Fibroblast of lung (primary cell): Measurements from ENCODE around the gene ARTN. TPM values are rescaled to one million over a fixed set of nuclear protein-coding genes. Genes with fewer than 3 reads are reported as not detected.

ENCODE experiments used
- DNase-seq, 2 donors: peaks; one replicate each; pipeline versions ENCODE4 v3.0.0 to v3.0.0-alpha.2; 2010; ENCODE audit warnings: low read depth in 2 of 2
- H2AFZ ChIP-seq: 2 replicates; pipeline ENCODE4 v1.5.1; 2012; ENCODE audit warnings: low read length, control low read depth, inconsistent platforms
- H3K27ac ChIP-seq: 2 replicates; pipeline ENCODE4 v1.5.1; 2011; ENCODE audit warnings: low read length, control low read depth; ENCODE audit not compliant: insufficient read depth
- H3K27me3 ChIP-seq: 2 replicates; pipeline ENCODE4 v1.5.1; 2011; ENCODE audit warnings: mild to moderate bottlenecking, low read length; ENCODE audit not compliant: control insufficient read depth, insufficient read depth
- H3K36me3 ChIP-seq: 2 replicates; pipeline ENCODE4 v1.5.1; 2011; ENCODE audit warnings: low read length; ENCODE audit not compliant: control insufficient read depth, insufficient read depth
- H3K4me1 ChIP-seq: 2 replicates; pipeline ENCODE4 v1.5.1; 2011; ENCODE audit warnings: low read length; ENCODE audit not compliant: control insufficient read depth, insufficient read depth; ENCODE audit errors: extremely low read depth
- H3K4me2 ChIP-seq: 2 replicates; pipeline ENCODE4 v1.5.1; 2011; ENCODE audit warnings: low read length, control low read depth; ENCODE audit not compliant: insufficient read depth; ENCODE audit errors: extremely low read depth
- H3K4me3 ChIP-seq, 4 experiments: fragments of 200-600 bp in 1 of 4; sonication (generic) in 1 of 4; replicated peaks in 1 of 4; 2 replicates each; pipeline ENCODE4 v1.5.1; 2011 to 2016; ENCODE audit warnings: low read length in 4 of 4, low read depth in 3 of 4, mild to moderate bottlenecking in 3 of 4, control low read depth in 2 of 4, inconsistent platforms in 1 of 4, mixed read lengths in 1 of 4; ENCODE audit not compliant: insufficient read depth in 1 of 4; ENCODE audit errors: control extremely low read depth in 1 of 4
- H3K79me2 ChIP-seq: 2 replicates; pipeline ENCODE4 v1.5.1; 2012; ENCODE audit warnings: mild to moderate bottlenecking, low read length, inconsistent platforms; ENCODE audit not compliant: control insufficient read depth, insufficient read depth
- H3K9ac ChIP-seq: 2 replicates; pipeline ENCODE4 v1.5.1; 2011; ENCODE audit warnings: mild to moderate bottlenecking, low read length, control low read depth; ENCODE audit not compliant: insufficient read depth
- H3K9me3 ChIP-seq: 2 replicates; pipeline ENCODE4 v1.5.1; 2012; ENCODE audit warnings: low read depth, low read length; ENCODE audit not compliant: control insufficient read depth, insufficient read depth
- H4K20me1 ChIP-seq: 2 replicates; pipeline ENCODE4 v1.5.1; 2011; ENCODE audit warnings: low read length; ENCODE audit not compliant: control insufficient read depth, insufficient read depth; ENCODE audit errors: extremely low read depth
- CTCF ChIP-seq, 2 donors: IDR thresholded peaks in 1 of 2; conservative IDR thresholded peaks in 1 of 2; 1 replicate in 1 of 2; 2 replicates in 1 of 2; pipeline ENCODE4 v1.5.1; 2011 to 2012; ENCODE audit warnings: low read length in 2 of 2, control low read depth in 1 of 2, inconsistent platforms in 1 of 2, low read depth in 1 of 2, mild to moderate bottlenecking in 1 of 2
- EZH2 ChIP-seq: IDR thresholded peaks from 2 replicates; pipeline ENCODE4 v1.5.1; 2012; ENCODE audit warnings: low read length, control low read depth, mild to moderate bottlenecking; ENCODE audit errors: missing control alignments
- polyA plus RNA-seq, 2 donors: library from polyadenylated mRNA; depleted of rRNA in 1 of 2; stranded (reverse) in 1 of 2; unstranded in 1 of 2; fragments of >200 nt; gene quantifications; 2 replicates each; pipeline ENCODE4 v1.2.1, GENCODE V29; 2011 to 2012; ENCODE audit warnings: missing spikeins in 1 of 2
- total RNA-seq: library from RNA; depleted of rRNA; stranded (reverse); fragments of >200 nt; gene quantifications from 2 replicates; pipeline ENCODE4 v1.2.1, GENCODE V29; 2014

Gene ARTN
- total and polyA plus RNA-seq, 2 donors (not counting 1 experiment from before 2014, with no cell fraction given), result 0.06 to 0.50 TPM

GRCh38 chr1:43921022-43921421 lies 12.6 kb upstream of the ARTN start:
- H3K27ac ChIP-seq, result no peak overlapping the region
- H3K9ac ChIP-seq, result no peak overlapping the region
- H3K4me3 ChIP-seq, result no peak overlapping the region
- H3K36me3 ChIP-seq, result peaks cover 2% of the 10 kb centered on the region
- H3K27me3 ChIP-seq, result no peaks in the 10 kb centered on the region
- H3K4me2 ChIP-seq, result no peak overlapping the region
- DNase-seq, result no peak
- H3K4me1 ChIP-seq, result no peaks in the 10 kb centered on the region
- TF ChIP-seq EZH2, result no peak
- TF ChIP-seq CTCF (conservative IDR thresholded peaks at IDR 0.05 in 1 of 2, IDR thresholded peaks at IDR 0.05 in 1 of 2; ENCODE audit: low read depth in 1 of 2, low read length in 2 of 2), result no peak
- no peaks in the 10 kb centered on the region for H3K79me2 ChIP-seq
- no peak overlapping the region for H2AFZ ChIP-seq
- no peaks in the 10 kb centered on the region for H4K20me1 ChIP-seq
- H3K9me3 ChIP-seq, result no peaks in the 10 kb centered on the region

GRCh38 chr1:43924516-43924915 lies 9.1 kb upstream of the ARTN start:
- no peak overlapping the region for H3K4me3 ChIP-seq
- H4K20me1 ChIP-seq, result no peaks in the 10 kb centered on the region
- DNase-seq, result peak in 1 of 2 donors; percentile 51
- H3K27me3 ChIP-seq, result no peaks in the 10 kb centered on the region
- no peak overlapping the region for H2AFZ ChIP-seq
- H3K4me2 ChIP-seq, result no peak overlapping the region
- H3K79me2 ChIP-seq, result no peaks in the 10 kb centered on the region
- no peak overlapping the region for H3K27ac ChIP-seq
- H3K9ac ChIP-seq, result no peak overlapping the region
- no peaks in the 10 kb centered on the region for H3K9me3 ChIP-seq
- peaks cover 2% of the 10 kb centered on the region for H3K36me3 ChIP-seq
- H3K4me1 ChIP-seq, result no peaks in the 10 kb centered on the region
- TF ChIP-seq EZH2 (no peak), CTCF (conservative IDR thresholded peaks at IDR 0.05 in 1 of 2, IDR thresholded peaks at IDR 0.05 in 1 of 2; ENCODE audit: low read depth in 1 of 2, low read length in 2 of 2) (no peak)

- H2AFZ ChIP-seq, result no peak overlapping the region
- H3K9ac ChIP-seq, result no peak overlapping the region
- H3K36me3 ChIP-seq, result peaks cover 2% of the 10 kb centered on the region
- H3K4me3 ChIP-seq, result no peak overlapping the region
- H3K4me1 ChIP-seq, result no peaks in the 10 kb centered on the region
- no peaks in the 10 kb centered on the region for H3K79me2 ChIP-seq
- peak in 1 of 2 donors; percentile 40 for DNase-seq
- no peak overlapping the region for H3K4me2 ChIP-seq
- H3K27me3 ChIP-seq, result no peaks in the 10 kb centered on the region
- no peaks in the 10 kb centered on the region for H4K20me1 ChIP-seq
- no peaks in the 10 kb centered on the region for H3K9me3 ChIP-seq
- no peak overlapping the region for H3K27ac ChIP-seq
- no peak for TF ChIP-seq EZH2
- no peak for TF ChIP-seq CTCF (conservative IDR thresholded peaks at IDR 0.05 in 1 of 2, IDR thresholded peaks at IDR 0.05 in 1 of 2; ENCODE audit: low read depth in 1 of 2, low read length in 2 of 2)
Observed at GRCh38 chr1:43925846-43926245, 7.8 kb upstream of the ARTN start.
